B cell (primary cell): ENCODE measurements around the gene AIG1.
"Not testable (repeated sequence)": the region's sequence is repeated elsewhere in the genome, so short reads cannot be mapped to it uniquely, and the experiment has no call there.

Experiments
- CTCF ChIP-seq: fragments of 200-600 bp; IDR thresholded peaks from one replicate; pipeline ENCODE4 v1.8.0; 2022; ENCODE audit warnings: antibody characterized with exemption, mild to moderate bottlenecking
- EZH2 ChIP-seq: IDR thresholded peaks from 2 replicates; pipeline ENCODE4 v1.6.1; 2012; ENCODE audit warnings: borderline replicate concordance, low read depth, mild to moderate bottlenecking, moderate library complexity, low read length; ENCODE audit not compliant: insufficient read depth, poor library complexity, severe bottlenecking

DNA sequence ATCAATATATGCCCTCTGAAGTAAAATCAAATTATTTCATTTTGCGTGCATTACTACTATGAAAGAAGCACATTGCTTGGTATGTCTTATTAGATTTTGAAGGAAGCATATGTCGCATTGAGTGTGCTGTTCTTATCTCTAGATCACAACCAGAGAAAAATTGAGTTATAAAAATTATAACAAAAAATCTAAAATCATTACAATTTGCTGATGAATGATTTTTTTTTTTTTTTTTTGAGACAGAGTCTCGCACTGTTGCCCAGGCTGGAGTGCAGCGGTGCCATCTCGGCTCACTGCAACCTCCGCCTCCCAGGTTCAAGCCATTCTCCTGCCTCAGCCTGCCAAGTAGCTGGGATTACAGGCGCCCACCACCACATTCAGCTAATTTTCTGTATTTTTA lies 284.8 kb downstream of the AIG1 start:
- not testable (repeated sequence) for TF ChIP-seq CTCF, EZH2
